ENCODE data around the gene P2RX2.

DNA sequence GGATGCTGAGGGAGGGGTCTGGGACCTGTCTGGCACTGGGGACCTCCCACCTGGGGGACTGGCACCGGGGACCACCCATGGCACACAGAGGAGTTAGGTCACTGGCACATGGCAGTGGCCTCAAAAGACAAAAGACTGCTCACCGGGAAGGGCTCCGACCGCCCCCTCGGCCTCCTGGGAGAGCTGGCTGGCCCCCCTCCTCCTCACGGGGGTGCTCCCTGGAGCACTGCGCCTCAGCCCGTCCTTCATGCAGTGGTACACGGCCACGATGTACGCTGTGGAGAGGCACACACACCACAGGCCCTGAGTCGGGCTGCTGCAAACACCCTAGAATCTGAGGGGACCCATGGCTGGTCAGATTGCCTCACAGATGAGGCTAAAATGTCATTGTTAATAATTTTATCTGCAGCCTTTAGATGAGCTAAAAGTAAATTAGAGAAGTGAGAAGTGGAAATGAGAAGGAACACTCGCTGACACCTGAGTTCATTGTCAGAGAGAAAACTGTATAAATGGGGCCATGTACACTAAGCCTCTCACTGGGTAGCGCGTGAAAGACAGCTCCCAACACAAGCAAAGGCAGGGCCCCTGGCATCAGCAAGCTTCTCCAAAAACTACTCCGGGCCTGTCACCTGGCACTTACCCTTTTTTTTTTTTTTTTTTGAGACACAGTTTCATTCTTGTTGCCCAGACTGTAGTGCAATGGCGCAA, 14.1 kb downstream of the P2RX2 start:
- TF ChIP-seq, protein P1, sequence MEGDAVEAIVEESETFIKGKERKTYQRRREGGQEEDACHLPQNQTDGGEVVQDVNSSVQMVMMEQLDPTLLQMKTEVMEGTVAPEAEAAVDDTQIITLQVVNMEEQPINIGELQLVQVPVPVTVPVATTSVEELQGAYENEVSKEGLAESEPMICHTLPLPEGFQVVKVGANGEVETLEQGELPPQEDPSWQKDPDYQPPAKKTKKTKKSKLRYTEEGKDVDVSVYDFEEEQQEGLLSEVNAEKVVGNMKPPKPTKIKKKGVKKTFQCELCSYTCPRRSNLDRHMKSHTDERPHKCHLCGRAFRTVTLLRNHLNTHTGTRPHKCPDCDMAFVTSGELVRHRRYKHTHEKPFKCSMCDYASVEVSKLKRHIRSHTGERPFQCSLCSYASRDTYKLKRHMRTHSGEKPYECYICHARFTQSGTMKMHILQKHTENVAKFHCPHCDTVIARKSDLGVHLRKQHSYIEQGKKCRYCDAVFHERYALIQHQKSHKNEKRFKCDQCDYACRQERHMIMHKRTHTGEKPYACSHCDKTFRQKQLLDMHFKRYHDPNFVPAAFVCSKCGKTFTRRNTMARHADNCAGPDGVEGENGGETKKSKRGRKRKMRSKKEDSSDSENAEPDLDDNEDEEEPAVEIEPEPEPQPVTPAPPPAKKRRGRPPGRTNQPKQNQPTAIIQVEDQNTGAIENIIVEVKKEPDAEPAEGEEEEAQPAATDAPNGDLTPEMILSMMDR (IDR thresholded peaks at IDR 0.05) = no peak
- no peak for TF ChIP-seq EP300 (IDR thresholded peaks at IDR 0.05)
- TF ChIP-seq POLR2A (IDR thresholded peaks at IDR 0.05) = no peak
- TF ChIP-seq POLR2AphosphoS5 (IDR thresholded peaks at IDR 0.05) = no peak

Data from upper lobe of left lung (tissue), 4 donors.